ENCODE measurements around the gene ATIC. TPM values are rescaled to one million over a fixed set of nuclear protein-coding genes. Genes with fewer than 3 reads are reported as not detected.

The ATIC gene
- total RNA-seq, 1 experiment from 2014 or later = 173 TPM

DNA sequence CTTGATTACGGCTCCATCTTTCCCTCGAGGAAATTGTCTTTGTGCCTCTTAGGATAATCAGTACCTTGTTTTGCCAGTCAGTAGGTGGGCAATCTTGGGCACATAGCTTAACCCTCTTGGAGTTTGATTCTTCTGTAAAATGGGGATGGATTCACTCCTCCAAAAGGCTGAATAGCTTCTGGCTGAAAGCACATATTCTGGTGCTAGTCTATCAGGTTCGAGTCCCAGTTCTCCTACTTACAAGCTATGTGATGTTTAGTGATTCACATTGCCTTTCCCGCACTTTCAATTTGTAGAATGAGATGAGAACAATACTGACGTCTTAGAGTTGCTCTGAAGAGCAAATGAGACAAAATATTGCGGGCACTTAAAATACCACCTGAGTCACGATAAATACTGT, 43.9 kb downstream of the ATIC start:
- Histone ChIP-seq H3K36me3 (ENCODE audit: control insufficient read depth in 1 of 2, insufficient read depth in 2 of 2, low read length in 2 of 2) (peaks cover 0 to 5% of the 10 kb centered on the region in 2 experiments; a peak in 1 of 4 replicates), H3K4me2 (ENCODE audit: low read length) (no peak overlapping the region), H3K9me3 (ENCODE audit: control insufficient read depth in 1 of 2, insufficient read depth in 1 of 2, low read depth in 1 of 2, low read length in 2 of 2) (no peaks in the 10 kb centered on the region), H3K27ac (ENCODE audit: low read depth, low read length) (no peak overlapping the region), H3K27me3 (ENCODE audit: insufficient read depth, low read length) (no peaks in the 10 kb centered on the region), H2AFZ (ENCODE audit: low read depth, low read length, poor library complexity, severe bottlenecking) (no peak overlapping the region), H4K20me1 (ENCODE audit: insufficient read depth) (no peaks in the 10 kb centered on the region), H3K4me1 (ENCODE audit: control insufficient read depth in 1 of 2, insufficient read depth in 2 of 2, low read length in 2 of 2) (no peaks in the 10 kb centered on the region), H3K9ac (ENCODE audit: low read length) (no peak overlapping the region), H3K9me2 (ENCODE audit: insufficient read depth) (no peaks in the 10 kb centered on the region), H3K4me3 (replicated peaks in 1 of 2; ENCODE audit: low read depth in 1 of 2, low read length in 2 of 2) (no peak overlapping the region), H3K79me2 (ENCODE audit: insufficient read depth, low read length) (no peaks in the 10 kb centered on the region)
- ChIA-PET CTCF (no interaction called here), RAD21 (ENCODE audit: low non-redundant PET in 1 of 2, low total read pairs in 2 of 2, uncharacterized antibody in 2 of 2, unreplicated experiment in 2 of 2) (no interaction called here), POLR2A (no interaction called here)
- ATAC-seq (no peak), DNase-seq (ENCODE audit: low read depth, low spot score) (no peak)
- no TSS peak for BruUV-seq (replicated peaks)
- no peak for TF ChIP-seq EGR1 (IDR thresholded peaks at IDR 0.05; ENCODE audit: low read depth)
- no peak for TF ChIP-seq SP1 (IDR thresholded peaks at IDR 0.05; ENCODE audit: low read depth)
- TF ChIP-seq, protein P1, sequence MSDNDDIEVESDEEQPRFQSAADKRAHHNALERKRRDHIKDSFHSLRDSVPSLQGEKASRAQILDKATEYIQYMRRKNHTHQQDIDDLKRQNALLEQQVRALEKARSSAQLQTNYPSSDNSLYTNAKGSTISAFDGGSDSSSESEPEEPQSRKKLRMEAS (IDR thresholded peaks at IDR 0.05) = no peak
- no peak for TF ChIP-seq RAD21 (IDR thresholded peaks at IDR 0.05; ENCODE audit: low read depth)
- TF ChIP-seq YY1 (IDR thresholded peaks at IDR 0.05; ENCODE audit: extremely low read depth, insufficient replicate concordance, low read depth, low read length) = no peak
- no peak for TF ChIP-seq TCF7L2 (IDR thresholded peaks at IDR 0.05; ENCODE audit: borderline replicate concordance, extremely low read depth, insufficient read depth, insufficient read length)
- TF ChIP-seq SRF (IDR thresholded peaks at IDR 0.05; ENCODE audit: low read depth) = no peak
- TF ChIP-seq POLR2AphosphoS5 (IDR thresholded peaks at IDR 0.05; ENCODE audit: low read depth, low read length) = no peak
- no peak for TF ChIP-seq EZH2 (IDR thresholded peaks at IDR 0.05)
- TF ChIP-seq FOSL1 (IDR thresholded peaks at IDR 0.05; ENCODE audit: low read depth) = no peak
- no peak for TF ChIP-seq ZNF274 (IDR thresholded peaks at IDR 0.05; ENCODE audit: low read depth, low read length)
- no peak for TF ChIP-seq ZFX (IDR thresholded peaks at IDR 0.05)
- TF ChIP-seq SIN3A (IDR thresholded peaks at IDR 0.05; ENCODE audit: low read depth) = no peak
- TF ChIP-seq ELF1 (IDR thresholded peaks at IDR 0.05; ENCODE audit: borderline replicate concordance, low read depth) = no peak
- TF ChIP-seq, protein P2, sequence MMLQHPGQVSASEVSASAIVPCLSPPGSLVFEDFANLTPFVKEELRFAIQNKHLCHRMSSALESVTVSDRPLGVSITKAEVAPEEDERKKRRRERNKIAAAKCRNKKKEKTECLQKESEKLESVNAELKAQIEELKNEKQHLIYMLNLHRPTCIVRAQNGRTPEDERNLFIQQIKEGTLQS (IDR thresholded peaks at IDR 0.05) = no peak
- TF ChIP-seq, protein P3, sequence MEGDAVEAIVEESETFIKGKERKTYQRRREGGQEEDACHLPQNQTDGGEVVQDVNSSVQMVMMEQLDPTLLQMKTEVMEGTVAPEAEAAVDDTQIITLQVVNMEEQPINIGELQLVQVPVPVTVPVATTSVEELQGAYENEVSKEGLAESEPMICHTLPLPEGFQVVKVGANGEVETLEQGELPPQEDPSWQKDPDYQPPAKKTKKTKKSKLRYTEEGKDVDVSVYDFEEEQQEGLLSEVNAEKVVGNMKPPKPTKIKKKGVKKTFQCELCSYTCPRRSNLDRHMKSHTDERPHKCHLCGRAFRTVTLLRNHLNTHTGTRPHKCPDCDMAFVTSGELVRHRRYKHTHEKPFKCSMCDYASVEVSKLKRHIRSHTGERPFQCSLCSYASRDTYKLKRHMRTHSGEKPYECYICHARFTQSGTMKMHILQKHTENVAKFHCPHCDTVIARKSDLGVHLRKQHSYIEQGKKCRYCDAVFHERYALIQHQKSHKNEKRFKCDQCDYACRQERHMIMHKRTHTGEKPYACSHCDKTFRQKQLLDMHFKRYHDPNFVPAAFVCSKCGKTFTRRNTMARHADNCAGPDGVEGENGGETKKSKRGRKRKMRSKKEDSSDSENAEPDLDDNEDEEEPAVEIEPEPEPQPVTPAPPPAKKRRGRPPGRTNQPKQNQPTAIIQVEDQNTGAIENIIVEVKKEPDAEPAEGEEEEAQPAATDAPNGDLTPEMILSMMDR (IDR thresholded peaks at IDR 0.05 in 2 of 3, conservative IDR thresholded peaks at IDR 0.05 in 1 of 3; ENCODE audit: borderline replicate concordance in 1 of 3, insufficient read depth in 1 of 3, low read depth in 2 of 3, low read length in 2 of 3) = no peak
- TF ChIP-seq JUND (IDR thresholded peaks at IDR 0.05) = no peak
- TF ChIP-seq, protein P4, sequence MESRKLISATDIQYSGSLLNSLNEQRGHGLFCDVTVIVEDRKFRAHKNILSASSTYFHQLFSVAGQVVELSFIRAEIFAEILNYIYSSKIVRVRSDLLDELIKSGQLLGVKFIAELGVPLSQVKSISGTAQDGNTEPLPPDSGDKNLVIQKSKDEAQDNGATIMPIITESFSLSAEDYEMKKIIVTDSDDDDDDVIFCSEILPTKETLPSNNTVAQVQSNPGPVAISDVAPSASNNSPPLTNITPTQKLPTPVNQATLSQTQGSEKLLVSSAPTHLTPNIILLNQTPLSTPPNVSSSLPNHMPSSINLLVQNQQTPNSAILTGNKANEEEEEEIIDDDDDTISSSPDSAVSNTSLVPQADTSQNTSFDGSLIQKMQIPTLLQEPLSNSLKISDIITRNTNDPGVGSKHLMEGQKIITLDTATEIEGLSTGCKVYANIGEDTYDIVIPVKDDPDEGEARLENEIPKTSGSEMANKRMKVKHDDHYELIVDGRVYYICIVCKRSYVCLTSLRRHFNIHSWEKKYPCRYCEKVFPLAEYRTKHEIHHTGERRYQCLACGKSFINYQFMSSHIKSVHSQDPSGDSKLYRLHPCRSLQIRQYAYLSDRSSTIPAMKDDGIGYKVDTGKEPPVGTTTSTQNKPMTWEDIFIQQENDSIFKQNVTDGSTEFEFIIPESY (IDR thresholded peaks at IDR 0.05; ENCODE audit: extremely low read depth, insufficient replicate concordance, low read length) = no peak
- TF ChIP-seq, protein P5, sequence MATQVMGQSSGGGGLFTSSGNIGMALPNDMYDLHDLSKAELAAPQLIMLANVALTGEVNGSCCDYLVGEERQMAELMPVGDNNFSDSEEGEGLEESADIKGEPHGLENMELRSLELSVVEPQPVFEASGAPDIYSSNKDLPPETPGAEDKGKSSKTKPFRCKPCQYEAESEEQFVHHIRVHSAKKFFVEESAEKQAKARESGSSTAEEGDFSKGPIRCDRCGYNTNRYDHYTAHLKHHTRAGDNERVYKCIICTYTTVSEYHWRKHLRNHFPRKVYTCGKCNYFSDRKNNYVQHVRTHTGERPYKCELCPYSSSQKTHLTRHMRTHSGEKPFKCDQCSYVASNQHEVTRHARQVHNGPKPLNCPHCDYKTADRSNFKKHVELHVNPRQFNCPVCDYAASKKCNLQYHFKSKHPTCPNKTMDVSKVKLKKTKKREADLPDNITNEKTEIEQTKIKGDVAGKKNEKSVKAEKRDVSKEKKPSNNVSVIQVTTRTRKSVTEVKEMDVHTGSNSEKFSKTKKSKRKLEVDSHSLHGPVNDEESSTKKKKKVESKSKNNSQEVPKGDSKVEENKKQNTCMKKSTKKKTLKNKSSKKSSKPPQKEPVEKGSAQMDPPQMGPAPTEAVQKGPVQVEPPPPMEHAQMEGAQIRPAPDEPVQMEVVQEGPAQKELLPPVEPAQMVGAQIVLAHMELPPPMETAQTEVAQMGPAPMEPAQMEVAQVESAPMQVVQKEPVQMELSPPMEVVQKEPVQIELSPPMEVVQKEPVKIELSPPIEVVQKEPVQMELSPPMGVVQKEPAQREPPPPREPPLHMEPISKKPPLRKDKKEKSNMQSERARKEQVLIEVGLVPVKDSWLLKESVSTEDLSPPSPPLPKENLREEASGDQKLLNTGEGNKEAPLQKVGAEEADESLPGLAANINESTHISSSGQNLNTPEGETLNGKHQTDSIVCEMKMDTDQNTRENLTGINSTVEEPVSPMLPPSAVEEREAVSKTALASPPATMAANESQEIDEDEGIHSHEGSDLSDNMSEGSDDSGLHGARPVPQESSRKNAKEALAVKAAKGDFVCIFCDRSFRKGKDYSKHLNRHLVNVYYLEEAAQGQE (IDR thresholded peaks at IDR 0.05; ENCODE audit: low read depth) = no peak
- intact Hi-C loops (cut with micrococcal nuclease) = no loop called here

All from HCT116 (cell line).